Parathyroid adenoma (tissue), 2 donors: ENCODE results near the gene RGSL1.

Experiments
- H2AFZ ChIP-seq: fragments of 300-600 bp; sonication (generic); one replicate; pipeline ENCODE4 v1.7.0; 2017; ENCODE audit warnings: antibody characterized with exemption, mild to moderate bottlenecking
- H3K27ac ChIP-seq: fragments of 300-600 bp; sonication (generic); one replicate; pipeline ENCODE4 v1.7.0; 2017
- H3K27me3 ChIP-seq: fragments of 300-600 bp; sonication (generic); one replicate; pipeline ENCODE4 v1.7.0; 2017; ENCODE audit warnings: low read length; ENCODE audit not compliant: control insufficient read depth, insufficient read depth
- H3K36me3 ChIP-seq: fragments of 300-600 bp; sonication (generic); one replicate; pipeline ENCODE4 v1.7.0; 2017; ENCODE audit warnings: low read length; ENCODE audit not compliant: control insufficient read depth, insufficient read depth
- H3K4me1 ChIP-seq: fragments of 300-600 bp; sonication (generic); one replicate; pipeline ENCODE4 v1.7.0; 2017; ENCODE audit warnings: control low read depth
- H3K4me2 ChIP-seq: fragments of 300-600 bp; sonication (generic); one replicate; pipeline ENCODE4 v1.7.0; 2017; ENCODE audit warnings: low read length
- H3K4me3 ChIP-seq: fragments of 300-600 bp; sonication (generic); one replicate; pipeline ENCODE4 v1.7.0; 2017; ENCODE audit warnings: low read depth, low read length
- H3K79me2 ChIP-seq: fragments of 300-600 bp; sonication (generic); one replicate; pipeline ENCODE4 v1.7.0; 2017; ENCODE audit warnings: control low read depth
- H3K9ac ChIP-seq: fragments of 300-600 bp; sonication (generic); one replicate; pipeline ENCODE4 v1.7.0; 2017; ENCODE audit warnings: mild to moderate bottlenecking
- H3K9me3 ChIP-seq: fragments of 300-600 bp; sonication (generic); one replicate; pipeline ENCODE4 v1.7.0; 2017; ENCODE audit warnings: low read length; ENCODE audit not compliant: control insufficient read depth
- TF ChIP-seq, protein P1 (sequence below): fragments of 300-600 bp; sonication (generic); IDR thresholded peaks from one replicate; pipeline ENCODE4 v1.7.0; 2017; ENCODE audit warnings: antibody characterized with exemption, mild to moderate bottlenecking
- donor health status: primary hyperparathyroidism.

RGSL1 gene

DNA sequence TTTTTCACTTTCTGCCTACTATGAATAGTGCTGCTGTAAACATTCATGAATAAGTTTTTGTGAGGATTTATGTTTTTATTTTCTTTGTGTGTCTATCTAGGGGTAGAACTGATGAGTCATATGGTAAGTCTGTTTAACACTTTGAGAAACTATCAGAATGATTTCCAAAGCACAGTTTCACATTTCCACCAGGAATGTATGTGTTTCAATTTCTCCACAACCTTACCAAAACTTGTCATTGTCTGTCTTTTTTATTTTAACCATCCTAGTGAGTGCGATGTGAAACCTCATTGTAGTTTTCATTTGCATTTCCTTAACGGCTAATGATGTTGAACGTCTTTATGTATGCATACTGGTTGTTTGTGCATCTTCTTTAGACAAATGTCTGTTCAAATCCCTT, 115.6 kb downstream of the RGSL1 start:
- H3K4me1 ChIP-seq: no peaks in the 10 kb centered on the region
- H3K4me2 ChIP-seq: no peak overlapping the region
- H3K9me3 ChIP-seq: no peaks in the 10 kb centered on the region
- no peak overlapping the region for H3K4me3 ChIP-seq
- H3K27me3 ChIP-seq: no peaks in the 10 kb centered on the region
- H3K9ac ChIP-seq: no peak overlapping the region
- no peaks in the 10 kb centered on the region for H3K36me3 ChIP-seq
- no peak overlapping the region for H2AFZ ChIP-seq
- TF ChIP-seq, protein P1, sequence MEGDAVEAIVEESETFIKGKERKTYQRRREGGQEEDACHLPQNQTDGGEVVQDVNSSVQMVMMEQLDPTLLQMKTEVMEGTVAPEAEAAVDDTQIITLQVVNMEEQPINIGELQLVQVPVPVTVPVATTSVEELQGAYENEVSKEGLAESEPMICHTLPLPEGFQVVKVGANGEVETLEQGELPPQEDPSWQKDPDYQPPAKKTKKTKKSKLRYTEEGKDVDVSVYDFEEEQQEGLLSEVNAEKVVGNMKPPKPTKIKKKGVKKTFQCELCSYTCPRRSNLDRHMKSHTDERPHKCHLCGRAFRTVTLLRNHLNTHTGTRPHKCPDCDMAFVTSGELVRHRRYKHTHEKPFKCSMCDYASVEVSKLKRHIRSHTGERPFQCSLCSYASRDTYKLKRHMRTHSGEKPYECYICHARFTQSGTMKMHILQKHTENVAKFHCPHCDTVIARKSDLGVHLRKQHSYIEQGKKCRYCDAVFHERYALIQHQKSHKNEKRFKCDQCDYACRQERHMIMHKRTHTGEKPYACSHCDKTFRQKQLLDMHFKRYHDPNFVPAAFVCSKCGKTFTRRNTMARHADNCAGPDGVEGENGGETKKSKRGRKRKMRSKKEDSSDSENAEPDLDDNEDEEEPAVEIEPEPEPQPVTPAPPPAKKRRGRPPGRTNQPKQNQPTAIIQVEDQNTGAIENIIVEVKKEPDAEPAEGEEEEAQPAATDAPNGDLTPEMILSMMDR: no peak
- no peaks in the 10 kb centered on the region for H3K79me2 ChIP-seq
- H3K27ac ChIP-seq: no peak overlapping the region

DNA sequence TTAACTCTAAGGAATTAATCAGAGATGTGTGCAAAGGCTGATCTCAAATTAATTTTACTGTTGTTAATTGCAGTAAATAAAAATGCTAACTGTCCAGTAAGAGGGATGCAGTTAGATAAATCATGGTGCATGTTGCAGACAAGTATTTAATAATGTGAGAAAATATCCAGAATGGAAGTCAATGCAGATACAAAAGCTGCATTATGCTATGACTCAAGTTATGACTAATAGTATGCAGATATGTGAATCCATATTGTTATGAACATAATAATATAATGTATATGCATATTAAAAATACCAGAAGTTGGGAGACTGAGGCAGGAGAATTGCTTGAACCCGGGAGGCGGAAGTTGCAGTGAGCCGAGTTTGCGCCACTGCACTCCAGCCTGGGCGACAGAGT, 117.7 kb downstream of the RGSL1 start:
- no peaks in the 10 kb centered on the region for H3K79me2 ChIP-seq
- no peak overlapping the region for H3K4me3 ChIP-seq
- TF ChIP-seq, protein P1: no peak
- no peak overlapping the region for H3K4me2 ChIP-seq
- no peak overlapping the region for H2AFZ ChIP-seq
- H3K36me3 ChIP-seq: no peaks in the 10 kb centered on the region
- H3K9ac ChIP-seq: no peak overlapping the region
- H3K4me1 ChIP-seq: no peaks in the 10 kb centered on the region
- H3K27ac ChIP-seq: no peak overlapping the region
- H3K9me3 ChIP-seq: no peaks in the 10 kb centered on the region
- no peaks in the 10 kb centered on the region for H3K27me3 ChIP-seq

DNA sequence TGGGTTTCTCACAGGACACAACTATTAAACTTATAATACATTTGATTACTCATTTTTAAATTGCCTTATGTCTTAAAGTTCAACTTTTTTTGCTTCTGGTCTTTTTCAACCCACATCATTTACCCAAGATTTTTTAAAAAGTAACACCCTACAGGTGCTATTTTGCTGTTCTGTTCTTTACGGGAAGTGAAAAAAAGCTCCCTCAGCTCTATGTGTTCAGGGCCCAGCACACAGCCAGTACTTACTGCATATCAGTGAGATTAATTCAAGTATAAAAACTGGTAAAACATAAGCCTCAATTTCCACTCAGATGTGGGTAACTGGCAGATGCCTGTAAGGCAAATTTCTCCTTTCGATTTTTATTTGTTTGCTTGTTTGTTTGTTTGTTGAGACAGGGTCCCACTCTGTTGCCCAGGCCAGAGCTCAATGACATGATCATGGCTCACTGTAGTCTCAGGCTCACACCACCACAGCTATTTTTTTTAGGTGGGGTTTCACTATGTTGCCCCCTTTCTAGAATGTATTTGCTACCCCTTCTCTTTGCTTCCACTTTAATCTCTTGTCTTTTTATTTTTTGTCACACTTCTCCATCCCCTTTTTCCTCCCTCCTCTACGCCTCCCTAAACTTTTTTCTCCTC, 118.8 kb downstream of the RGSL1 start:
- TF ChIP-seq, protein P1: no peak
- H3K27ac ChIP-seq: no peak overlapping the region
- H3K4me2 ChIP-seq: no peak overlapping the region
- no peaks in the 10 kb centered on the region for H3K27me3 ChIP-seq
- no peaks in the 10 kb centered on the region for H3K79me2 ChIP-seq
- no peaks in the 10 kb centered on the region for H3K9me3 ChIP-seq
- H2AFZ ChIP-seq: no peak overlapping the region
- no peaks in the 10 kb centered on the region for H3K4me1 ChIP-seq
- H3K4me3 ChIP-seq: no peak overlapping the region
- no peaks in the 10 kb centered on the region for H3K36me3 ChIP-seq
- no peak overlapping the region for H3K9ac ChIP-seq

DNA sequence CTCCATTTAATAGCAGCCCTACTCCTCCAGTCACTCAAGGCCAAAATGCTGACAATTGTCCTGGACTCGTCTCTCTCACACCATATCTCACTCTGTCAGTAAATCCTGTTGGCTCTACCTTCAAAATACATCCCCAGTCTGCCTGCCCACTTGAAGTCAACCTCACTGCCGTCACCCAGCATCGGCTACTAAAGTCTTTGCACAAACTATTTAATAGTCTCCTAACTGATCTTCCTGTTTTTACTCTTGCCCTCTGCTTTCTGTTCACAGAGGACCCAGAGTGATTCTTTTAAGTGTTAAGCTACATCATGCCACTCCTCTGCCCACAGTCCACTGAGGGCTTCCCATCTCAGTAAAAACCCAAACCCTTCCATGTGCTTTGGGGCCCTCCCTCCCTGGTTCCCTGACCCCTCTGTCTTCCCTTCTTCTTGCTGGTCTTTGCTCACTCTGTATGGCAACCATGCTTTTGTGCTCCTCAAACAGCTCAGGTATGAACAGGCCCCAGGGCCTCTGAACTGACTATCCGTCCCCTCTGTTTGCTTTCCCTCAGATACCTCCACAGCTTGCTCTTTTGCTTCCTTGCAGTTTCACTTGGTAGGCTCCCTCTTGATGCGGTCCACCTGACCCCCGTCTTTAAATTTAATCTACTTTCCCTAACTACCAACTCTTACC, 120.1 kb downstream of the RGSL1 start:
- H3K79me2 ChIP-seq: no peaks in the 10 kb centered on the region
- no peak overlapping the region for H2AFZ ChIP-seq
- no peak overlapping the region for H3K4me3 ChIP-seq
- no peak overlapping the region for H3K9ac ChIP-seq
- TF ChIP-seq, protein P1: no peak
- no peak overlapping the region for H3K27ac ChIP-seq
- H3K27me3 ChIP-seq: no peaks in the 10 kb centered on the region
- H3K36me3 ChIP-seq: no peaks in the 10 kb centered on the region
- H3K4me1 ChIP-seq: no peaks in the 10 kb centered on the region
- no peaks in the 10 kb centered on the region for H3K9me3 ChIP-seq
- no peak overlapping the region for H3K4me2 ChIP-seq

DNA sequence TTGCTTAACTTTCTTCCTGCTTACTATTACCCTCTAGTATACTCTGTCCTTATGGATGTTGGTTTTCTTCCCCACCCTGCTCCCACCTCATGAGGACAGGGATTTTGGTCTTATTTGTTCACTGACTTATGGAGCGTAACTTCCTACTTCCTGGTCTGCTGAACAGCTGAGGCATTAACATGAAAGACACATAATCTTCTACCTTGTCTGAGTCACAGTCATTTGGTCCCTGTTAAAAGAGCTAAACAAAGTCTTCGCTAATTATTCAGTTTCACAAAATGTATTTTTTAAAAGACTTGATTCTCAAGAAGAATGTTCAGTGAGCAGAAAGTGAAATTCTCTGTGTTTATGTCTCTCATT, 120.6 kb downstream of the RGSL1 start:
- Histone ChIP-seq H2AFZ (no peak overlapping the region), H3K4me1 (no peaks in the 10 kb centered on the region), H3K27me3 (no peaks in the 10 kb centered on the region), H3K4me2 (no peak overlapping the region), H3K9ac (no peak overlapping the region), H3K9me3 (no peaks in the 10 kb centered on the region), H3K27ac (no peak overlapping the region), H3K79me2 (no peaks in the 10 kb centered on the region), H3K36me3 (no peaks in the 10 kb centered on the region), H3K4me3 (no peak overlapping the region)
- TF ChIP-seq, protein P1: no peak
